Measurements from ENCODE around the gene ADCY4.

The ADCY4 gene

GRCh38 chr14:24271134-24271833 is 63.6 kb downstream of the ADCY4 start, which contains the start of gene RABGGTA:
Gene RABGGTA, minus strand, starts transcription at chr14:24271597. Its CDS starts 482 bp downstream, at chr14:24271115.
- no peak for FAIRE-seq

- FAIRE-seq = no peak
Observed at GRCh38 chr14:24270537-24271133, 64.2 kb downstream of the ADCY4 start.

- no peak for FAIRE-seq
Observed at GRCh38 chr14:24269910-24270536, 64.8 kb downstream of the ADCY4 start.

- no peak for FAIRE-seq
Observed at GRCh38 chr14:24269368-24269767, 65.5 kb downstream of the ADCY4 start.
